Stimulated activated CD8-positive, alpha-beta memory T cell treated with anti-CD3 and anti-CD28 coated beads, Interleukin-12 subunit alpha, Interleukin-12 subunit beta, amount 100 ng/mL, for 1 hour (primary cell): ENCODE data around the gene RIPOR2.
A peak's percentile ranks its signal among the peaks of the same experiment; 100 is the strongest.

Experiments used
- DNase-seq: peaks from one replicate; pipeline ENCODE4 v3.0.0-alpha.2; 2020; ENCODE audit warnings: low read depth

The RIPOR2 gene

GRCh38 chr6:24876499-24877465 is 59.0 kb downstream of the RIPOR2 start:
- DNase-seq, result no peak

- DNase-seq, result no peak
Measured at GRCh38 chr6:24875534-24875901, 60.2 kb downstream of the RIPOR2 start.

GRCh38 chr6:24874776-24875533 is 60.8 kb downstream of the RIPOR2 start:
- DNase-seq, result no peak

GRCh38 chr6:24874128-24874527 is 61.6 kb downstream of the RIPOR2 start:
- no peak for DNase-seq

GRCh38 chr6:24872779-24873178 is 63.0 kb downstream of the RIPOR2 start:
- no peak for DNase-seq

GRCh38 chr6:24868765-24869164 is 67.0 kb downstream of the RIPOR2 start:
- no peak for DNase-seq

GRCh38 chr6:24867104-24867703 is 68.6 kb downstream of the RIPOR2 start:
- no peak for DNase-seq

GRCh38 chr6:24865161-24865560 is 70.6 kb downstream of the RIPOR2 start:
- no peak for DNase-seq

GRCh38 chr6:24864343-24864742 is 71.4 kb downstream of the RIPOR2 start:
- DNase-seq, result no peak

- DNase-seq, result no peak
Measured at GRCh38 chr6:24861934-24862333, 73.8 kb downstream of the RIPOR2 start.

- DNase-seq, result no peak
Measured at GRCh38 chr6:24859608-24860200, 76.1 kb downstream of the RIPOR2 start.

GRCh38 chr6:24859132-24859531 is 76.6 kb downstream of the RIPOR2 start:
- DNase-seq, result no peak

GRCh38 chr6:24858177-24858653 is 77.5 kb downstream of the RIPOR2 start:
- no peak for DNase-seq

- DNase-seq, result no peak
Measured at GRCh38 chr6:24856901-24857670, 78.7 kb downstream of the RIPOR2 start.

GRCh38 chr6:24856246-24856599 is 79.5 kb downstream of the RIPOR2 start:
- DNase-seq, result no peak

- DNase-seq, result peak; percentile 47
Measured at GRCh38 chr6:24855395-24856245, 80.1 kb downstream of the RIPOR2 start.

- DNase-seq, result no peak
Measured at GRCh38 chr6:24854077-24854666, 81.6 kb downstream of the RIPOR2 start.

GRCh38 chr6:24851086-24851485 is 84.7 kb downstream of the RIPOR2 start:
- DNase-seq, result no peak

- no peak for DNase-seq
Measured at GRCh38 chr6:24849713-24850112, 86.0 kb downstream of the RIPOR2 start.

- DNase-seq, result no peak
Measured at GRCh38 chr6:24848461-24848860, 87.3 kb downstream of the RIPOR2 start.
